GM21576 (cell line): ENCODE results near the gene PGC.

Experiments
- ATAC-seq: cut with Tn5 transposase; IDR thresholded peaks from one replicate; pipeline ENCODE4 v1.9.1; 2021; ENCODE audit warnings: mild to moderate bottlenecking, moderate library complexity; ENCODE audit not compliant: unreplicated experiment

The PGC gene

DNA sequence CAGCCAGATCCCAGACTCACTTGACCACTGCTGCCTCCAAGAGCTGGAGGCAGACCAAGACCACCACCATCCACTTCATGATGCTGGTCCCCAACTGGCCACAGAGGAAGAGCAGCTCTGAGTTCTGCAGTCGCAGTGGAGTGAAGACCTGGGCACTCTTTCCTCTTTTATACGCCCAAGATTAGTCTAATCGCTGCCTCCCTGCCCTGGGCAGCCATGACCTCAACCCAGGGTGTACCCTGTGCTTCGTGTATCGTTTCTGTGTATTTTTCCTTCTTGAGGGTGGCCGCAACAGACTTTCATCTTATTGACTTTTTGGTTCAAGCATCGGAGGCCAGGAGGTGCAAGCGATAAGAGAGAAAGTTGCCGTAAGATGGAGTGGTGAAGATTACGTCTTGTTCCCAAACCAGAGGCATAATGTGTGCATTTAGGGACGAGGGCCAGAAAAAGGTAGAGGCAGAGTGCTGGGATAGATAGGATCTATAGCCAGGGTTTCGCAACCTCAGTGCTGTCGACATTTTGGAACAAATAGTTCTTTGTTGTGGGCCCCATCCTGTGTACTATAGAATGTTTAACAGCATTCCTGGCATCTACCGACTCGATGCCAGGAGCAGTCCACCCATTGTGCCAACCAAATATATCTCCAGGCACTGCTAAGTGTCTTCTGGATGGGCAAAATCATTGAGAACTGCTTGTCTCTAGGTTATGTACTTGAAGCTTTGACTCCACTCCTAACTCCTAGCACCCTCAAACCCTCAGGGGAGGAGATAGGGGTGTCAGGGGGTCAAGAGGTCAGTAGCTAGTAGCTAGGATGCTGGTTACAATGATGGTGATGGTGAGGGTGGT, at the start of gene PGC:
TSS of gene PGC (minus strand) at position 142 of the 846 bp plus-strand sequence. CDS start at position 79, 63 bp downstream.
- no peak for ATAC-seq

GRCh38 chr6:41796474-41796873, 49.3 kb upstream of the PGC start:
- ATAC-seq, result no peak

- no peak for ATAC-seq
Observed at GRCh38 chr6:41791984-41792383, 44.8 kb upstream of the PGC start.

GRCh38 chr6:41791305-41791704, 44.1 kb upstream of the PGC start:
- no peak for ATAC-seq

DNA sequence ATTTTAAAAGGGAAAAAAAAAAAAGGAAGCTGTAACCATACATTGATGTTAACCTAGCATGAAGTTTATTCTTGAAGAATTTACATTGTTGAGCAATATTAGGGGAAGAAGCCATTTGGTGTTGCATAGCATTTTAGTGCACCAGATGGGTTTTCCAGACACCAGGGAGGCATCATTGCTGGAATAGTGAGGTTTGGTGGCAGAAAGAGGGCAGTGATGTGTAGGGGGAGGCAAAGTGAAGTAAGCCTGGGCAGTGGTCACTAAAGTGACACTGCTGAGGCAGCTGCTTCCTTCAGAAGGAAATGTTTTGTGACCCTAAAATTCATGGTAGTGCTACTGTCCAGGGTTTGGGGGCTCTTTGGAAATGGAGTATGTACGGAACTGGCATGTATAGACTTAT, 42.8 kb upstream of the PGC start:
- no peak for ATAC-seq

DNA sequence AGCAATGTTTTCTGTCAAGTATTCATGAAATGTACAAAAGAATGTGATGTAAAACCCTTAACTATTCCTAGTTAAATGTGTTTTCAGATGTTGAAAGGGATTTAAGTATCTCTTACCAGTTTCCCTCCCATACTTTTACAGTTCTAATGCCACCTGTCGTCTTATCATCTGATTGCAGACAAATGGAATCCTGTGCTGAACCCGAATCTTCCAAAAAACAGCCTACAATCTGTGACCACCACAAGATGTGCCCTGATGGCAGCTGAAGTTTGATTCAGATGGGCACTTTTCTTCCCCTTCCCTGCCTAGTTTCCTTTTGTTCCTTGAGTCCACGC, 42.2 kb upstream of the PGC start:
- no peak for ATAC-seq

GRCh38 chr6:41787219-41787917, 40.2 kb upstream of the PGC start, which contains the start of gene TOMM6:
TSS of gene TOMM6 (plus strand) at chr6:41787694. CDS start at chr6:41787698, 4 bp downstream.
- ATAC-seq, result peak; percentile 77

DNA sequence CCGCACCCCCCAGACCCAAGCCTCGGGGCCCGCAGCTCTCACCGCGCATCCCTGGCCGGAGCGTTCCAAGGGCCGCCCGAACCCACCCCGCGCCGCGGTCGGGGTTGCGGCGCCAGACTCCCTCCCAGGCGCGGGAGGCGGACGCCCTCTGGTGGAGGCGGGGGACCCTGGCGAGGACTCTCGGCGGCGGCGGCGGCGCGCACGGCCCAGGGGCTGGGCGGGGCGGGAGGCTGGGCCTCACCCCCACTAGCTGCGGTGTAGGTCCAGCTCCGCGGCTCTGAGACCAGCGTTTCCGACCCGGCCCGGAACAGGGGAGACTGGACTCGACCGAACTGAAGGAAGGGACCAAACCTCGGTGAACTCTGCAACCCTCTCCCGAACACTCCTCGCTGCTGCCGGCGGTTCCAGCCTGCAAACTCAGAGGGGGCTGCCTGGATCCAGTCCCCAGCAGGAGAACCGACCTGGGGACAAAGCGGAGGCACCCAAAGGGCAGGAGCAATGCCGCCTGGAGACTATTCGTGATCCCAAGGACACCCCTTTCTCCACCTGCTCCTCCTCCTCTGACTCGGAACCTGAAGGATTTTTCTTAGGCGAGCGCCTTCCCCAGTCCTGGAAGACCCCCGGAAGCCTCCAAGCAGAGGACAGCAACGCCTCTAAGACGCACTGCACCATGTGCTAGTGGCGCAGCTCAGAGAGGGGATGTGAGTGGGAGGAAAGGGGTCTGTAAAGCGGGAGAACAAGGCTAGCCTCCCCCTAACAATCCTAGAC, 39.4 kb upstream of the PGC start:
- peak; percentile 51 for ATAC-seq

DNA sequence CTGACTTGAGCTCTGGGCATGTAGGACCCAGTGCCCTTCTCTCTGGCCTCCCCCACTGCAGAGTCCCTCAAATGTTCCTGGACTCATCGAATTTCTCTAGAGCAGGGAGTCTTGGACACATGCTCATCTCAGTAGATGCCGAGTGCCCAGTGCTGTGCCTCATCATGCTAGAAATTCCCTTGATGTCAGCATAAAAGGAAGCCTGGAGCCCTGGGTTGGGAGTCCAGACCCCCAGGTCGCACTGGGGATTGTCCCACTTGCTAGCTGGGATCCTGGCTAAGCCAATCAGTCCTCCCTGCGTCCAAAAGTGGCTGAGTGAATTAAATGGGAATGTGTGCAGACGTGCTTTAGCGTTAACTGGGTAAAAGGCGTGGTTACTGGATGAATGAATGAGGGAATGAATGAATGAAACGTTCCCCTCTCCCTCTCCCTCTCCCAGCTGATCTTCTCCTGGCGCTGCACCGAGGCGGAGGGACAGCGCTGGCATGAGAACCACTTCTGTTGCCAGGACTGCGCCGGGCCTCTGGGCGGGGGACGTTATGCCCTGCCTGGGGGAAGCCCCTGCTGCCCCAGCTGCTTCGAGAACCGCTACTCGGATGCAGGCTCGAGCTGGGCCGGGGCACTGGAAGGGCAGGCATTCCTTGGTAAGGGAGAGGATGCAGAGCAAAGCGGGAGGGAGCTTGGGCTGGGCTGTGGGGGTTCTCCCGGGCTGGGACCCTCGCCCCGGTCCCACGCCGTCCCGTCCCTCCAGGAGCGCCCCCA, 38.7 kb upstream of the PGC start:
- ATAC-seq, result no peak

DNA sequence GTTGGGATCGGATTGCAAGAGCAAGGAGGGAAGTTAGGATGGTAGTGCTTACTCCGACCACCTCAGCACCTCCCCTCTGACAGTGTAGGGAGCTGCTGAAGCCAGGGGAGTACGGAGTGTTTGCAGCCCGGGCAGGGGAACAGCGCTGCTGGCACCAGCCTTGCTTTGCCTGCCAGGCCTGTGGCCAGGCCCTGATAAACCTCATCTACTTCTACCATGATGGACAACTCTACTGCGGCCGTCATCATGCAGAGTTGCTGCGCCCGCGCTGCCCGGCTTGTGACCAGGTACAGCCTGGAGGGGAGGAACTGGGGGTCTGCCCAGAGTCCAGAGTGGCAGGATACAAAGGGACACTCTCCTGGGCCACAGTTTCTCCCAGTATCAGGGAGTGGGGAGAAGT, 38.1 kb upstream of the PGC start:
- ATAC-seq, result no peak

DNA sequence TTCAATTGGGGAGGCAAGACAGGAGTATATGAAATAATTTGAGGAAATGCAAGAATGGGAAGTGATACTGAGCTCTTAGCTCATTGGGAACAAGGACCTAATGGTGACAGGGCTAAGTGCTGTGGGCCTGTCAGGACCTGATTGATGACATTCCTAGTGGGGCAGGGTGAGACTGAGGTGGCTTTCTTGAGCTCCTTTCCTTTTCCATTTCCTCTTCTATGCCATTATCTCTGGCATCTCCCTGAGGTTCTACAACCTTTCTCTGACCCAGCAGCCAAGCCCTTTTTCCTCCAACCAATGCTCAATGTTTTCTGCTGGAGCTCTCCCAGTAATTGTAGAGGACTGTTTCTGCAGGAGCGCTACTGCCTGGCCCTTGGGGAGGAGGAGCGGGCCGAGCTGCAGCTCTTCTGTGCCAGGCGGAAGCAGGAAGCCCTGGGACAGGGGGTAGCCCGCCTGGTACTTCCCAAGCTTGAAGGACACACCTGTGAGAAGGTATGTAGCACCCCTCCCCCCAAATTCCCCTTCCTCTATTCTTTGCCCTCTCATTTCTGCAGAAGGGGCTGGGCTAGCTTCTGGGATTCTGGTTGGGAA, 37.5 kb upstream of the PGC start:
- no peak for ATAC-seq

- no peak for ATAC-seq
Observed at GRCh38 chr6:41783106-41783780, 36.0 kb upstream of the PGC start.

DNA sequence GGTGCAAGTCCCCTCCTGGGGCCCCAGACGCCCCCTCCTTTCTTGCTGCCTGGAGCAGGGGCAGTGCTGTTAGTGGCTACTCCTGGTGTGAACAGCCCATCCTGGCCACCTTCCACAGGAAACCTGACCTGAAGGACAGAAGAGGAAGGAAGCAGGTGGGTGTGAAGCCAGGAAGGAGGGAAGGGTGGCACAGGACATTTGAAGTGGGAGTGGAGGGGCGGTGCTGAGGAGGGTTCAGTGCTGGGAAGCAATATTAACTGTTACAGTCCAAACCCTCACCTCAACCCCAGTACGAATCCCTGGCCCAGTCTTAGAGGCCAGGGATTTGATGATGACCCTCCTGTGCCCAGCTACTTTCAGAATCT, 34.2 kb upstream of the PGC start:
- ATAC-seq, result no peak

DNA sequence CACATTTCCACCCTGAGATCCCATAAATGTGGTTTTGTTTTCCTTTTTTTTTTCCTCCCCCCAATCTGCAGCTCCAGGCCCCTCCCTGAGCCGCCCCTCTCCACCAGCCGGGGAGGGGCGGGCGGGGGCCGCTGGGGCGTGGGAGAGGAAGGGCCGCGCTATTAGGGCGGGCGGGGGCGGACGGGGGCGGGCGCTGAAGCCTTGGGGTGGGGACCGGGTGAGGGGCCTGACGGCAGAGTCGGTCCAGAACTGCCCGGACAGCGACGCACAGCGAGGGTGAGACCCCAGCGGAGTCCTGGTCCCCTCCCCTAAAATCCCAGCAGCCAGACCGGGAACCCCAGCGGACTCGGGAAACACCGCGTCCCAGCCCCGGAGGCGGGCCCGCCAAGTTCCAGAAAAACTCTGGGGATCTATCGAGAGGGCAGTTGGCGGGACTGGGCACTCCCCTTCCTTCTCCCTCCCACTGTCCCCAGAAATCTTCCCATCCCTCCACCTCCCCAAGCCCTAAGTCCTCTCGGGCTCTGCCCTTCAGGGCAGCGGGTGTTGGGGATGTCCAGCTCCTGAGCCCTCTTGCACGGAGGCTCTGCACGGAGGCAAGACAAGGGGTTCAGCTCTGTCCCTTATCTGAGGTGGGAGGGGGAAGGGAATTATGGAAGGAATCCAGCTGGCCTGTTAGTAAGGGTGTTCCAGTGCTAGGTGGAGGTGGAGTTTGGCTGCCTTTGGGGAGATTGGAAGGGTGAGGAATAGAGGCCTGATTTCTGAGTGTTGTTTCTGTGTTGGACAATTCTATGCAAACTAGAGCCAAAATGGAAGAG, 33.6 kb upstream of the PGC start, which contains the start of gene PRICKLE4:
TSS of gene PRICKLE4 (plus strand) at position 232 of the 815 bp plus-strand sequence. CDS start 2,692 bp downstream, outside the sequence.
- no peak for ATAC-seq

DNA sequence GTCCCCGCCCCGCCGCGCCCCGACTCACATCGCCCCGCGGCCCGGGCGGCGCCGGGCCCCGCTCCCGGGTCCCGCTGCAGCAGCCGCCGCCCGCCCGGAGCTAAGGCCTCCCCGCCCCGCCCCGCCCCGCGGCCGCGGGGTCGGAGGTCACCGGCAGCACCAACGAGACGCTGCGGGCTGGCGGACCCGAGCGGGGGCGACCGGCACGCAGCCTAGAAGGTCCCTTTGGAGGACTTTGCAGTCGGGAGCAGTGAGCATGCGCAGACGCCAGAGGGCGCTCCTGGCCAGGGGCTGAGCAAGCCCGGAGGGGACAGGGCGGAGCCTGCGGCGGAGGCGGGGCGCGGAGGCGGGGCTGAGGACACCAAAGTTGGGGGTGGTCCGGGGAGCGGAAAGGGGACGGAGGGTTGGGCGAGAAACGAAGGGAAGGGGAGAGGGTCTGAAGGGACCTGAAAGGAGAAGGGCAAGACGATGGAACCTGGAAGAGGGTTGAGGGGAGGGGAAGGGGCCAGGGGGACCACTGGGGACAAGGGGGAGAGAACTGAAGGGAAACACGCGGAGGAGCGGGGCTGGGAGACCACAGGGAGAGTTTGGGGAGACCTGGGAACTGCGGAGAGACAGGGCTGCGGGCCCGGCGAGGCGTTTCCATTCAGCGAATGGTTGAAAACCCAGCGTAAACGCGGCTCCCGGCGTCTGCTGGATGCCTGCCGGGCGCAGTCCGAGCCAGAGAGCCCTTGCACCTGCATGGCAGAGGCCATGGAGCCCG, 32.8 kb upstream of the PGC start, which contains the start of gene FRS3:
TSS of gene FRS3 (minus strand) at position 113 of the 763 bp plus-strand sequence. CDS start 2,913 bp downstream, outside the sequence.
- ATAC-seq, result peak; percentile 87

GRCh38 chr6:41779336-41779735, 32.1 kb upstream of the PGC start:
- ATAC-seq, result no peak

DNA sequence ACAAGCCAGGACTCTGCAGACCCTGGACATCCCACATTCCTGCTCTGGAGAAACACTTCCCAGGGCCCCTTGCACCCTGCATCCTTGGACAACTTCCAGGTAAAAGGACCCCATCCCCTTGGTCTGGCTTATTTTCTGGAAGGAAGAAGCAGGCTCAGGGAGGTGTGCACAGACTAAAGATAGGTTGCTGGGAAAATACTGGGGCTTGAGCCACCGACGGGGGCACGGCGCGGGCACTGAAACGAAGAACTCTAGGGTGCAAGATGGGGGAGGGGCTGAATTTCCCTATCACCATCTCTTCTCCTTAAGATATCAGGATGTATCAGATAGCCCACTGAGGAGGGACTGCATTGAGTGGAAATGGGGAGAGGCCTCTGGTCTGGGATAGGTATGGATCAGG, 31.7 kb upstream of the PGC start:
- ATAC-seq, result no peak
